Measurements from ENCODE around the gene ARHGAP11A.

ARHGAP11A gene

GRCh38 chr15:32675466-32675865 lies 60.2 kb downstream of the ARHGAP11A start:
- Histone ChIP-seq H3K4me2 (ENCODE audit: low read length) (no peak overlapping the region), H3K4me3 (ENCODE audit: low read depth, low read length, poor library complexity, severe bottlenecking) (no peak overlapping the region), H3K9me3 (ENCODE audit: low read length) (no peaks in the 10 kb centered on the region), H3K36me3 (ENCODE audit: insufficient read depth, low read length) (no peaks in the 10 kb centered on the region), H4K20me1 (ENCODE audit: insufficient read depth, low read length) (no peaks in the 10 kb centered on the region), H3F3A (ENCODE audit: insufficient read depth, low read length) (no peaks in the 10 kb centered on the region), H3K9me2 (ENCODE audit: low read depth, low read length) (no peaks in the 10 kb centered on the region), H2AFZ (ENCODE audit: low read length) (no peak overlapping the region), H3K27me3 (ENCODE audit: insufficient read depth, low read length) (no peaks in the 10 kb centered on the region), H3K27ac (ENCODE audit: low read depth, low read length, poor library complexity, severe bottlenecking) (no peak overlapping the region), H3K9ac (ENCODE audit: low read length) (no peak overlapping the region), H3K4me1 (ENCODE audit: insufficient read depth, low read length, severe bottlenecking) (no peaks in the 10 kb centered on the region), H3K79me2 (ENCODE audit: insufficient read depth, low read length) (no peaks in the 10 kb centered on the region)
- TF ChIP-seq EZH2 (IDR thresholded peaks at IDR 0.05; ENCODE audit: borderline replicate concordance, low read length) = no peak
- TF ChIP-seq, protein P1, sequence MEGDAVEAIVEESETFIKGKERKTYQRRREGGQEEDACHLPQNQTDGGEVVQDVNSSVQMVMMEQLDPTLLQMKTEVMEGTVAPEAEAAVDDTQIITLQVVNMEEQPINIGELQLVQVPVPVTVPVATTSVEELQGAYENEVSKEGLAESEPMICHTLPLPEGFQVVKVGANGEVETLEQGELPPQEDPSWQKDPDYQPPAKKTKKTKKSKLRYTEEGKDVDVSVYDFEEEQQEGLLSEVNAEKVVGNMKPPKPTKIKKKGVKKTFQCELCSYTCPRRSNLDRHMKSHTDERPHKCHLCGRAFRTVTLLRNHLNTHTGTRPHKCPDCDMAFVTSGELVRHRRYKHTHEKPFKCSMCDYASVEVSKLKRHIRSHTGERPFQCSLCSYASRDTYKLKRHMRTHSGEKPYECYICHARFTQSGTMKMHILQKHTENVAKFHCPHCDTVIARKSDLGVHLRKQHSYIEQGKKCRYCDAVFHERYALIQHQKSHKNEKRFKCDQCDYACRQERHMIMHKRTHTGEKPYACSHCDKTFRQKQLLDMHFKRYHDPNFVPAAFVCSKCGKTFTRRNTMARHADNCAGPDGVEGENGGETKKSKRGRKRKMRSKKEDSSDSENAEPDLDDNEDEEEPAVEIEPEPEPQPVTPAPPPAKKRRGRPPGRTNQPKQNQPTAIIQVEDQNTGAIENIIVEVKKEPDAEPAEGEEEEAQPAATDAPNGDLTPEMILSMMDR (IDR thresholded peaks at IDR 0.05; ENCODE audit: low read length) = no peak

- H3K36me3 ChIP-seq (ENCODE audit: insufficient read depth, low read length) = no peaks in the 10 kb centered on the region
- H3K9me2 ChIP-seq (ENCODE audit: low read depth, low read length) = no peaks in the 10 kb centered on the region
- no peaks in the 10 kb centered on the region for H3F3A ChIP-seq (ENCODE audit: insufficient read depth, low read length)
- no peaks in the 10 kb centered on the region for H3K79me2 ChIP-seq (ENCODE audit: insufficient read depth, low read length)
- no peak overlapping the region for H3K4me2 ChIP-seq (ENCODE audit: low read length)
- no peak overlapping the region for H3K4me3 ChIP-seq (ENCODE audit: low read depth, low read length, poor library complexity, severe bottlenecking)
- no peaks in the 10 kb centered on the region for H4K20me1 ChIP-seq (ENCODE audit: insufficient read depth, low read length)
- no peaks in the 10 kb centered on the region for H3K4me1 ChIP-seq (ENCODE audit: insufficient read depth, low read length, severe bottlenecking)
- no peak overlapping the region for H3K27ac ChIP-seq (ENCODE audit: low read depth, low read length, poor library complexity, severe bottlenecking)
- H3K9me3 ChIP-seq (ENCODE audit: low read length) = no peaks in the 10 kb centered on the region
- no peak overlapping the region for H3K9ac ChIP-seq (ENCODE audit: low read length)
- TF ChIP-seq, protein P1 (IDR thresholded peaks at IDR 0.05; ENCODE audit: low read length) = no peak
- no peak for TF ChIP-seq EZH2 (IDR thresholded peaks at IDR 0.05; ENCODE audit: borderline replicate concordance, low read length)
- no peaks in the 10 kb centered on the region for H3K27me3 ChIP-seq (ENCODE audit: insufficient read depth, low read length)
- H2AFZ ChIP-seq (ENCODE audit: low read length) = no peak overlapping the region
Observed at GRCh38 chr15:32676169-32676568, 60.9 kb downstream of the ARHGAP11A start.

DNA sequence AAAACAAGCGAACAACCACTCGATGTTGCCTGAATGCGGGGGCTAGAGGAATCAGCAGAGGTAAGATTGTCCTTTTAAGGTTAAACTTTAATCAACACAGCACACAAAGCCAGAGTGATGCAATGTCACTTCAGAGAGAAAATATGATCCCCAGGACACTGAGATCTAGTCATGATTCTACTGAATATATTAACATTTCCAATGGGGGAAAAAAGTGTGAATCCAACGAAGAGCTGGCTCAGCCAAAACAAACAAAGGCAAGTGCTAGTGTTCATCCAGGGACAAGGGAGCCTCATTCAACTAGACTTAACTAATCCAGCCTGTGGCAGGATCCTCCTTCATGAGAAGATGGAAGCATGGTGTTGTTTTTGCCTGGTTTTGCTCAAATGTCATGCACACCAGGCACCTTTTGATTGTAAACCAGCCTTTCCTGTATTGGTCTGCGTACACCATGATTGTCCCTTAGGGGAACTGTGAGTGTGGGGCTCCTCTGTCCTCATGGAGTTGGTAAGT lies 62.0 kb downstream of the ARHGAP11A start:
- no peaks in the 10 kb centered on the region for H4K20me1 ChIP-seq (ENCODE audit: insufficient read depth, low read length)
- H3K9me2 ChIP-seq (ENCODE audit: low read depth, low read length) = no peaks in the 10 kb centered on the region
- no peak overlapping the region for H3K4me3 ChIP-seq (ENCODE audit: low read depth, low read length, poor library complexity, severe bottlenecking)
- H3K36me3 ChIP-seq (ENCODE audit: insufficient read depth, low read length) = no peaks in the 10 kb centered on the region
- no peak overlapping the region for H3K9ac ChIP-seq (ENCODE audit: low read length)
- no peaks in the 10 kb centered on the region for H3K4me1 ChIP-seq (ENCODE audit: insufficient read depth, low read length, severe bottlenecking)
- no peaks in the 10 kb centered on the region for H3F3A ChIP-seq (ENCODE audit: insufficient read depth, low read length)
- no peak overlapping the region for H3K27ac ChIP-seq (ENCODE audit: low read depth, low read length, poor library complexity, severe bottlenecking)
- H3K9me3 ChIP-seq (ENCODE audit: low read length) = no peaks in the 10 kb centered on the region
- no peaks in the 10 kb centered on the region for H3K27me3 ChIP-seq (ENCODE audit: insufficient read depth, low read length)
- TF ChIP-seq, protein P1 (IDR thresholded peaks at IDR 0.05; ENCODE audit: low read length) = no peak
- TF ChIP-seq EZH2 (IDR thresholded peaks at IDR 0.05; ENCODE audit: borderline replicate concordance, low read length) = no peak
- H3K79me2 ChIP-seq (ENCODE audit: insufficient read depth, low read length) = no peaks in the 10 kb centered on the region
- no peak overlapping the region for H3K4me2 ChIP-seq (ENCODE audit: low read length)
- H2AFZ ChIP-seq (ENCODE audit: low read length) = no peak overlapping the region
